ENCODE results near the gene SPOCK1. TPM values are rescaled to one million over a fixed set of nuclear protein-coding genes. Genes with fewer than 3 reads are reported as not detected.

The SPOCK1 gene
- total and polyA plus RNA-seq, 4 donors, result 0.07 to 0.18 (median 0.17) TPM; not detected in 1

DNA sequence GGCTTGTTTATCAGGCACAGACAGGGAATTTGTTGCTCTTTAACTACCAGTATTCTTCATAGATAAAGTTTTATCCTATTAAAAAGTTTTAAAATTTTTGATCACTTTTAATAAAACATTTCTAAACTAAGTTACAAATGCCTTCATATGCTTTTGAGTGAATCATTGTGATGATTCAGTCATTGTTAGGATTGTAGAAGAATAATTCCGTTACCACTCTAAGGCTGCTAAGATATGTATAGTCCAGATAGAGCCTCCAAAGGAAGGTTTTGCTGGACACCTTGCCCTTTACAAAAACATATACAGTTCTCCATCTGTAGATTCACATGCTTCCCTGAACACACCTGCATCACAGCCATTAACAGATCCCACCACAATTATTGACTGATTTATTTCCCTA lies 233.7 kb downstream of the SPOCK1 start:
- DNase-seq (ENCODE audit: low spot score), result no peak
- no peaks in the 10 kb centered on the region for H3K4me1 ChIP-seq (ENCODE audit: control insufficient read depth in 4 of 4, insufficient read depth in 4 of 4, low read length in 3 of 4)
- TF ChIP-seq, protein P1, sequence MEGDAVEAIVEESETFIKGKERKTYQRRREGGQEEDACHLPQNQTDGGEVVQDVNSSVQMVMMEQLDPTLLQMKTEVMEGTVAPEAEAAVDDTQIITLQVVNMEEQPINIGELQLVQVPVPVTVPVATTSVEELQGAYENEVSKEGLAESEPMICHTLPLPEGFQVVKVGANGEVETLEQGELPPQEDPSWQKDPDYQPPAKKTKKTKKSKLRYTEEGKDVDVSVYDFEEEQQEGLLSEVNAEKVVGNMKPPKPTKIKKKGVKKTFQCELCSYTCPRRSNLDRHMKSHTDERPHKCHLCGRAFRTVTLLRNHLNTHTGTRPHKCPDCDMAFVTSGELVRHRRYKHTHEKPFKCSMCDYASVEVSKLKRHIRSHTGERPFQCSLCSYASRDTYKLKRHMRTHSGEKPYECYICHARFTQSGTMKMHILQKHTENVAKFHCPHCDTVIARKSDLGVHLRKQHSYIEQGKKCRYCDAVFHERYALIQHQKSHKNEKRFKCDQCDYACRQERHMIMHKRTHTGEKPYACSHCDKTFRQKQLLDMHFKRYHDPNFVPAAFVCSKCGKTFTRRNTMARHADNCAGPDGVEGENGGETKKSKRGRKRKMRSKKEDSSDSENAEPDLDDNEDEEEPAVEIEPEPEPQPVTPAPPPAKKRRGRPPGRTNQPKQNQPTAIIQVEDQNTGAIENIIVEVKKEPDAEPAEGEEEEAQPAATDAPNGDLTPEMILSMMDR (IDR thresholded peaks at IDR 0.05; ENCODE audit: low read depth, low read length, missing input control), result no peak
- TF ChIP-seq TAF1 (conservative IDR thresholded peaks at IDR 0.05) (no peak), JUND (IDR thresholded peaks at IDR 0.05) (no peak), NR2F2 (IDR thresholded peaks at IDR 0.05) (no peak), HNF4A (conservative IDR thresholded peaks at IDR 0.05) (no peak), SP1 (IDR thresholded peaks at IDR 0.05) (no peak), FOXA1 (IDR thresholded peaks at IDR 0.05) (no peak), RAD21 (IDR thresholded peaks at IDR 0.05) (no peak), RXRA (IDR thresholded peaks at IDR 0.05) (no peak)
- TF ChIP-seq, protein P2, sequence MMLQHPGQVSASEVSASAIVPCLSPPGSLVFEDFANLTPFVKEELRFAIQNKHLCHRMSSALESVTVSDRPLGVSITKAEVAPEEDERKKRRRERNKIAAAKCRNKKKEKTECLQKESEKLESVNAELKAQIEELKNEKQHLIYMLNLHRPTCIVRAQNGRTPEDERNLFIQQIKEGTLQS (IDR thresholded peaks at IDR 0.05), result no peak
- TF ChIP-seq, protein P3, sequence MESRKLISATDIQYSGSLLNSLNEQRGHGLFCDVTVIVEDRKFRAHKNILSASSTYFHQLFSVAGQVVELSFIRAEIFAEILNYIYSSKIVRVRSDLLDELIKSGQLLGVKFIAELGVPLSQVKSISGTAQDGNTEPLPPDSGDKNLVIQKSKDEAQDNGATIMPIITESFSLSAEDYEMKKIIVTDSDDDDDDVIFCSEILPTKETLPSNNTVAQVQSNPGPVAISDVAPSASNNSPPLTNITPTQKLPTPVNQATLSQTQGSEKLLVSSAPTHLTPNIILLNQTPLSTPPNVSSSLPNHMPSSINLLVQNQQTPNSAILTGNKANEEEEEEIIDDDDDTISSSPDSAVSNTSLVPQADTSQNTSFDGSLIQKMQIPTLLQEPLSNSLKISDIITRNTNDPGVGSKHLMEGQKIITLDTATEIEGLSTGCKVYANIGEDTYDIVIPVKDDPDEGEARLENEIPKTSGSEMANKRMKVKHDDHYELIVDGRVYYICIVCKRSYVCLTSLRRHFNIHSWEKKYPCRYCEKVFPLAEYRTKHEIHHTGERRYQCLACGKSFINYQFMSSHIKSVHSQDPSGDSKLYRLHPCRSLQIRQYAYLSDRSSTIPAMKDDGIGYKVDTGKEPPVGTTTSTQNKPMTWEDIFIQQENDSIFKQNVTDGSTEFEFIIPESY (IDR thresholded peaks at IDR 0.05), result no peak
- no peaks in the 10 kb centered on the region for H3K36me3 ChIP-seq (ENCODE audit: control insufficient read depth in 4 of 4, insufficient read depth in 3 of 4, low read depth in 1 of 4, low read length in 3 of 4)
- peaks cover 0 to 4% (median 0%) of the 10 kb centered on the region in 4 donors for H3K27me3 ChIP-seq (ENCODE audit: control insufficient read depth in 4 of 4, insufficient read depth in 4 of 4, low read length in 3 of 4)
- no peaks in the 10 kb centered on the region for H3K9me3 ChIP-seq (ENCODE audit: control insufficient read depth in 4 of 4, low read length in 3 of 4)
- H3K4me3 ChIP-seq (ENCODE audit: low read depth in 1 of 3, low read length in 3 of 3), result no peak overlapping the region
- WGBS, result 36% methylated on average over 1 of the region's 1 CpG
- no peak overlapping the region for H3K27ac ChIP-seq (ENCODE audit: low read depth in 1 of 2, low read length in 2 of 2)
- no peak overlapping the region for H3K9ac ChIP-seq (ENCODE audit: low read depth in 1 of 2, low read length in 2 of 2)

DNA sequence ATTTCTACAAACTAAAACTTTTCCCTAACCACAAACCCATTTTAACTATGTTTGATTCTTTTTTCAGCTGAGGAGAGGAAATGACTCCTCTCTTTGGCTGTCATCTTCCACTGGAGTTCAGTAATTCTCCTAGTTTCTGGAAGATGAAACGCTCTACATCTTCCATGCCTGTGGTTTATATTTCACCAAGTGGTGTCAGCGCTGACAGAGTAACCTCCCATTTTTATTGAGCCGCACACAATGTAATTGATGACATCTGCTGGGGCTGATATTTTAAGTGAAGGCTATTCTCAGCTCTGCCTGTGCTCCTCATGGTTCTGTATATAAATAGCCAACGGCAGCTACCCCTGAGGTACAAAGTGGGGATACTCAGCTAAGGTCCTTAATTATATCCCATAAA lies 234.6 kb downstream of the SPOCK1 start:
- TF ChIP-seq RAD21 (IDR thresholded peaks at IDR 0.05), result no peak
- TF ChIP-seq FOXA2 (IDR thresholded peaks at IDR 0.05), result no peak
- no peak for TF ChIP-seq GABPA (IDR thresholded peaks at IDR 0.05 in 1 of 2, conservative IDR thresholded peaks at IDR 0.05 in 1 of 2)
- TF ChIP-seq TAF1 (conservative IDR thresholded peaks at IDR 0.05), result no peak
- TF ChIP-seq, protein P2 (IDR thresholded peaks at IDR 0.05), result no peak
- no peak for TF ChIP-seq JUND (IDR thresholded peaks at IDR 0.05)
- no peak for TF ChIP-seq YY1 (IDR thresholded peaks at IDR 0.05)
- TF ChIP-seq EGR1 (IDR thresholded peaks at IDR 0.05; ENCODE audit: low read depth in 2 of 2), result no peak
- TF ChIP-seq, protein P4, sequence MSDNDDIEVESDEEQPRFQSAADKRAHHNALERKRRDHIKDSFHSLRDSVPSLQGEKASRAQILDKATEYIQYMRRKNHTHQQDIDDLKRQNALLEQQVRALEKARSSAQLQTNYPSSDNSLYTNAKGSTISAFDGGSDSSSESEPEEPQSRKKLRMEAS (IDR thresholded peaks at IDR 0.05), result no peak
- TF ChIP-seq RXRA (IDR thresholded peaks at IDR 0.05), result no peak
- TF ChIP-seq HNF4G (IDR thresholded peaks at IDR 0.05), result no peak
- TF ChIP-seq FOXA1 (IDR thresholded peaks at IDR 0.05), result no peak
- TF ChIP-seq, protein P3 (IDR thresholded peaks at IDR 0.05), result no peak
- TF ChIP-seq, protein P5, sequence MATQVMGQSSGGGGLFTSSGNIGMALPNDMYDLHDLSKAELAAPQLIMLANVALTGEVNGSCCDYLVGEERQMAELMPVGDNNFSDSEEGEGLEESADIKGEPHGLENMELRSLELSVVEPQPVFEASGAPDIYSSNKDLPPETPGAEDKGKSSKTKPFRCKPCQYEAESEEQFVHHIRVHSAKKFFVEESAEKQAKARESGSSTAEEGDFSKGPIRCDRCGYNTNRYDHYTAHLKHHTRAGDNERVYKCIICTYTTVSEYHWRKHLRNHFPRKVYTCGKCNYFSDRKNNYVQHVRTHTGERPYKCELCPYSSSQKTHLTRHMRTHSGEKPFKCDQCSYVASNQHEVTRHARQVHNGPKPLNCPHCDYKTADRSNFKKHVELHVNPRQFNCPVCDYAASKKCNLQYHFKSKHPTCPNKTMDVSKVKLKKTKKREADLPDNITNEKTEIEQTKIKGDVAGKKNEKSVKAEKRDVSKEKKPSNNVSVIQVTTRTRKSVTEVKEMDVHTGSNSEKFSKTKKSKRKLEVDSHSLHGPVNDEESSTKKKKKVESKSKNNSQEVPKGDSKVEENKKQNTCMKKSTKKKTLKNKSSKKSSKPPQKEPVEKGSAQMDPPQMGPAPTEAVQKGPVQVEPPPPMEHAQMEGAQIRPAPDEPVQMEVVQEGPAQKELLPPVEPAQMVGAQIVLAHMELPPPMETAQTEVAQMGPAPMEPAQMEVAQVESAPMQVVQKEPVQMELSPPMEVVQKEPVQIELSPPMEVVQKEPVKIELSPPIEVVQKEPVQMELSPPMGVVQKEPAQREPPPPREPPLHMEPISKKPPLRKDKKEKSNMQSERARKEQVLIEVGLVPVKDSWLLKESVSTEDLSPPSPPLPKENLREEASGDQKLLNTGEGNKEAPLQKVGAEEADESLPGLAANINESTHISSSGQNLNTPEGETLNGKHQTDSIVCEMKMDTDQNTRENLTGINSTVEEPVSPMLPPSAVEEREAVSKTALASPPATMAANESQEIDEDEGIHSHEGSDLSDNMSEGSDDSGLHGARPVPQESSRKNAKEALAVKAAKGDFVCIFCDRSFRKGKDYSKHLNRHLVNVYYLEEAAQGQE (IDR thresholded peaks at IDR 0.05), result no peak
- TF ChIP-seq, protein P1 (IDR thresholded peaks at IDR 0.05; ENCODE audit: low read depth, low read length, missing input control), result no peak
- TF ChIP-seq HNF4A (conservative IDR thresholded peaks at IDR 0.05), result no peak
- WGBS, result 79% methylated on average over 4 of the region's 4 CpGs
- Histone ChIP-seq H3K9me3 (ENCODE audit: control insufficient read depth in 4 of 4, low read length in 3 of 4) (no peaks in the 10 kb centered on the region), H3K27me3 (ENCODE audit: control insufficient read depth in 4 of 4, insufficient read depth in 4 of 4, low read length in 3 of 4) (peaks cover 0 to 4% (median 0%) of the 10 kb centered on the region in 4 donors), H3K36me3 (ENCODE audit: control insufficient read depth in 4 of 4, insufficient read depth in 3 of 4, low read depth in 1 of 4, low read length in 3 of 4) (no peaks in the 10 kb centered on the region), H3K9ac (ENCODE audit: low read depth in 1 of 2, low read length in 2 of 2) (no peak overlapping the region), H3K4me1 (ENCODE audit: control insufficient read depth in 4 of 4, insufficient read depth in 4 of 4, low read length in 3 of 4) (no peaks in the 10 kb centered on the region), H3K27ac (ENCODE audit: low read depth in 1 of 2, low read length in 2 of 2) (no peak overlapping the region), H3K4me3 (ENCODE audit: low read depth in 1 of 3, low read length in 3 of 3) (no peak overlapping the region)
- DNase-seq (ENCODE audit: low spot score), result no peak
